WTC11 (cell line): ENCODE measurements around the gene SNX14. TPM values are rescaled to one million over a fixed set of nuclear protein-coding genes. Genes with fewer than 3 reads are reported as not detected.

Experiments
- ATAC-seq: fragments of 200-7000 bp; cut with Tn5 transposase; 2 replicates; pipeline ENCODE4 v1.10.0; 2021; ENCODE audit warnings: mild to moderate bottlenecking, moderate library complexity
- CTCF ChIA-PET: fragments of 300-600 bp; sonication (Branson Sonifier 250); formaldehyde crosslinking; loops from one replicate; lab custom pipeline; 2021; ENCODE audit warnings: antibody characterized with exemption; lab: Charles Lee
- POLR2A ChIA-PET: fragments of 350-600 bp; sonication (Branson Sonifier 250); formaldehyde crosslinking; loops from one replicate; lab custom pipeline; 2021; ENCODE audit warnings: antibody characterized with exemption; lab: Charles Lee
- DNase-seq: peaks from one replicate; pipeline ENCODE4 v3.0.0; 2021; ENCODE audit warnings: low spot score
- H3K27ac Mint-ChIP-seq: 2 replicates; pipeline ENCODE4 v1.8.0; 2021; ENCODE audit warnings: mixed read lengths
- H3K27me3 Mint-ChIP-seq: 2 replicates; pipeline ENCODE4 v1.8.0; 2021; ENCODE audit warnings: low read depth, mild to moderate bottlenecking, moderate library complexity, mixed read lengths
- H3K36me3 Mint-ChIP-seq: 2 replicates; pipeline ENCODE4 v1.8.0; 2021; ENCODE audit warnings: mixed read lengths
- H3K4me1 Mint-ChIP-seq: 2 replicates; pipeline ENCODE4 v1.8.0; 2022; ENCODE audit warnings: mixed read lengths
- H3K4me3 Mint-ChIP-seq: 2 replicates; pipeline ENCODE4 v1.8.0; 2021; ENCODE audit warnings: mild to moderate bottlenecking, moderate library complexity, mixed read lengths
- H3K9me3 Mint-ChIP-seq: 2 replicates; pipeline ENCODE4 v1.8.0; 2021; ENCODE audit warnings: mixed read lengths
- ATF1 ChIP-seq: sonication (generic); formaldehyde crosslinking; IDR thresholded peaks from 2 replicates; pipeline ENCODE4 v1.8.1; 2023; ENCODE audit warnings: mild to moderate bottlenecking, moderate library complexity, missing genetic modification reagents
- E2F5 ChIP-seq: sonication (generic); formaldehyde crosslinking; IDR thresholded peaks from 2 replicates; pipeline ENCODE4 v1.8.1; 2022; ENCODE audit warnings: mild to moderate bottlenecking, moderate library complexity, missing genetic modification reagents
- EMX1 ChIP-seq: fragments of 250-450 bp; sonication (Bioruptor Pico); IDR thresholded peaks from 2 replicates; pipeline ENCODE4 v1.8.0; 2021; ENCODE audit warnings: mild to moderate bottlenecking
- FOXK1 ChIP-seq: sonication (generic); formaldehyde crosslinking; IDR thresholded peaks from 2 replicates; pipeline ENCODE4 v1.8.0; 2022; ENCODE audit warnings: mild to moderate bottlenecking, moderate library complexity, missing genetic modification reagents
- GTF2I ChIP-seq: fragments of 250-450 bp; sonication (Bioruptor Pico); conservative IDR thresholded peaks from 2 replicates; pipeline ENCODE4 v1.4.0; 2021; ENCODE audit warnings: mild to moderate bottlenecking
- IRF2 ChIP-seq: sonication (generic); formaldehyde crosslinking; IDR thresholded peaks from 2 replicates; pipeline ENCODE4 v1.8.0; 2022; ENCODE audit warnings: low read depth, missing genetic modification reagents, borderline replicate concordance
- MYBL2 ChIP-seq: sonication (generic); formaldehyde crosslinking; IDR thresholded peaks from 2 replicates; pipeline ENCODE4 v1.8.1; 2023; ENCODE audit warnings: mild to moderate bottlenecking, moderate library complexity, missing genetic modification reagents
- TCF7 ChIP-seq: sonication (generic); formaldehyde crosslinking; IDR thresholded peaks from 2 replicates; pipeline ENCODE4 v1.8.0; 2022; ENCODE audit warnings: mild to moderate bottlenecking, low read depth, missing genetic modification reagents, moderate library complexity
- TP53 ChIP-seq: sonication (generic); formaldehyde crosslinking; IDR thresholded peaks from 2 replicates; pipeline ENCODE4 v1.8.1; 2023; ENCODE audit warnings: mild to moderate bottlenecking, missing genetic modification reagents
- ZNF138 ChIP-seq: sonication (generic); formaldehyde crosslinking; conservative IDR thresholded peaks from 2 replicates; pipeline ENCODE4 v1.8.1; 2022; ENCODE audit warnings: mild to moderate bottlenecking, moderate library complexity, missing genetic modification reagents
- ZNF219 ChIP-seq: sonication (generic); formaldehyde crosslinking; IDR thresholded peaks from 2 replicates; pipeline ENCODE4 v1.8.0; 2023; ENCODE audit warnings: missing genetic modification reagents, mild to moderate bottlenecking, borderline replicate concordance
- ZSCAN18 ChIP-seq: fragments of 250-450 bp; sonication (Bioruptor Pico); IDR thresholded peaks from 2 replicates; pipeline ENCODE4 v2.1.2; 2022; ENCODE audit warnings: mild to moderate bottlenecking, moderate library complexity
- total RNA-seq: library from RNA; stranded (reverse); gene quantifications from 3 replicates; pipeline ENCODE4 v1.2.3, GENCODE V29; 2021
- TF ChIP-seq, protein P1 (sequence below): fragments of 200-600 bp; IDR thresholded peaks from 2 replicates; pipeline ENCODE4 v1.8.0; 2022; ENCODE audit warnings: antibody characterized with exemption
- TF ChIP-seq, protein P2 (sequence below): sonication (generic); formaldehyde crosslinking; IDR thresholded peaks from 2 replicates; pipeline ENCODE4 v1.8.0; 2023; ENCODE audit warnings: missing genetic modification reagents
- TF ChIP-seq, protein P3 (sequence below): sonication (generic); formaldehyde crosslinking; IDR thresholded peaks from 2 replicates; pipeline ENCODE4 v1.8.0; 2022; ENCODE audit warnings: mild to moderate bottlenecking, missing genetic modification reagents
- TF ChIP-seq, protein P4 (sequence below): sonication (generic); formaldehyde crosslinking; IDR thresholded peaks from 2 replicates; pipeline ENCODE4 v1.8.1; 2022; ENCODE audit warnings: missing genetic modification reagents, borderline replicate concordance
- TF ChIP-seq, protein P5 (sequence below): sonication (generic); formaldehyde crosslinking; IDR thresholded peaks from 2 replicates; pipeline ENCODE4 v1.8.1; 2023; ENCODE audit warnings: mild to moderate bottlenecking, missing genetic modification reagents
- TF ChIP-seq, protein P6 (sequence below): sonication (generic); formaldehyde crosslinking; IDR thresholded peaks from 2 replicates; pipeline ENCODE4 v1.8.0; 2022; ENCODE audit warnings: mild to moderate bottlenecking, missing genetic modification reagents

Gene SNX14
- total RNA-seq, 1 experiment from 2014 or later = 34.3 TPM

DNA sequence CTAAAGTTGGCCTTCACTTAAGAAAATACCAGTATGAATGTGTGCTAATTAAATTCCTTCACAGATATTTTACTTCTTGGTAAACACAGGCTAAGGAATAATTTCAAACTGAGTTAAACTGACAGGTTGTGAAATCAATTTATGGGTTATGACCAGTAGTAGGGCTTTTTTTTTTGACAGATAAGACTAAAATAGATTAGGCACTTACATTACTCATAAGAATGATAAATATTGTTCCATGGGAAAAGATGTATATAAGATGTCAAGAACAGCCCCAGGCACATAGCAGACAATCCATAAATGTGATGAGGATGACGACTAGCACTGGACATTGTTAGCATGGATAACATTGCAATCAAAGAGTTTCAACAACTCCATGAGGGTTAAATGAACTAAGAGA is 120.9 kb downstream of the SNX14 start (continued):
- TF ChIP-seq E2F5 (CRISPR knock-in tag) = no peak
- TF ChIP-seq, protein P1, sequence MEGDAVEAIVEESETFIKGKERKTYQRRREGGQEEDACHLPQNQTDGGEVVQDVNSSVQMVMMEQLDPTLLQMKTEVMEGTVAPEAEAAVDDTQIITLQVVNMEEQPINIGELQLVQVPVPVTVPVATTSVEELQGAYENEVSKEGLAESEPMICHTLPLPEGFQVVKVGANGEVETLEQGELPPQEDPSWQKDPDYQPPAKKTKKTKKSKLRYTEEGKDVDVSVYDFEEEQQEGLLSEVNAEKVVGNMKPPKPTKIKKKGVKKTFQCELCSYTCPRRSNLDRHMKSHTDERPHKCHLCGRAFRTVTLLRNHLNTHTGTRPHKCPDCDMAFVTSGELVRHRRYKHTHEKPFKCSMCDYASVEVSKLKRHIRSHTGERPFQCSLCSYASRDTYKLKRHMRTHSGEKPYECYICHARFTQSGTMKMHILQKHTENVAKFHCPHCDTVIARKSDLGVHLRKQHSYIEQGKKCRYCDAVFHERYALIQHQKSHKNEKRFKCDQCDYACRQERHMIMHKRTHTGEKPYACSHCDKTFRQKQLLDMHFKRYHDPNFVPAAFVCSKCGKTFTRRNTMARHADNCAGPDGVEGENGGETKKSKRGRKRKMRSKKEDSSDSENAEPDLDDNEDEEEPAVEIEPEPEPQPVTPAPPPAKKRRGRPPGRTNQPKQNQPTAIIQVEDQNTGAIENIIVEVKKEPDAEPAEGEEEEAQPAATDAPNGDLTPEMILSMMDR = no peak
- TF ChIP-seq, protein P2, sequence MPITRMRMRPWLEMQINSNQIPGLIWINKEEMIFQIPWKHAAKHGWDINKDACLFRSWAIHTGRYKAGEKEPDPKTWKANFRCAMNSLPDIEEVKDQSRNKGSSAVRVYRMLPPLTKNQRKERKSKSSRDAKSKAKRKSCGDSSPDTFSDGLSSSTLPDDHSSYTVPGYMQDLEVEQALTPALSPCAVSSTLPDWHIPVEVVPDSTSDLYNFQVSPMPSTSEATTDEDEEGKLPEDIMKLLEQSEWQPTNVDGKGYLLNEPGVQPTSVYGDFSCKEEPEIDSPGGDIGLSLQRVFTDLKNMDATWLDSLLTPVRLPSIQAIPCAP (CRISPR knock-in tag) = no peak

GRCh38 chr6:85470023-85470410 is 123.6 kb downstream of the SNX14 start:
- Mint-ChIP-seq H3K36me3 (no peaks in the 10 kb centered on the region), H3K27me3 (no peaks in the 10 kb centered on the region), H3K4me1 (no peaks in the 10 kb centered on the region; the same call in 1 of the 2 replicates), H3K27ac (no peak overlapping the region), H3K4me3 (no peak overlapping the region), H3K9me3 (no peaks in the 10 kb centered on the region)
- ChIA-PET POLR2A (no interaction called here), CTCF (no interaction called here)
- TF ChIP-seq, protein P3, sequence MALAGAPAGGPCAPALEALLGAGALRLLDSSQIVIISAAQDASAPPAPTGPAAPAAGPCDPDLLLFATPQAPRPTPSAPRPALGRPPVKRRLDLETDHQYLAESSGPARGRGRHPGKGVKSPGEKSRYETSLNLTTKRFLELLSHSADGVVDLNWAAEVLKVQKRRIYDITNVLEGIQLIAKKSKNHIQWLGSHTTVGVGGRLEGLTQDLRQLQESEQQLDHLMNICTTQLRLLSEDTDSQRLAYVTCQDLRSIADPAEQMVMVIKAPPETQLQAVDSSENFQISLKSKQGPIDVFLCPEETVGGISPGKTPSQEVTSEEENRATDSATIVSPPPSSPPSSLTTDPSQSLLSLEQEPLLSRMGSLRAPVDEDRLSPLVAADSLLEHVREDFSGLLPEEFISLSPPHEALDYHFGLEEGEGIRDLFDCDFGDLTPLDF (CRISPR knock-in tag) = no peak
- no peak for TF ChIP-seq FOXK1
- no peak for TF ChIP-seq ZSCAN18 (CRISPR knock-in tag)
- TF ChIP-seq EMX1 (CRISPR knock-in tag) = no peak
- TF ChIP-seq, protein P4, sequence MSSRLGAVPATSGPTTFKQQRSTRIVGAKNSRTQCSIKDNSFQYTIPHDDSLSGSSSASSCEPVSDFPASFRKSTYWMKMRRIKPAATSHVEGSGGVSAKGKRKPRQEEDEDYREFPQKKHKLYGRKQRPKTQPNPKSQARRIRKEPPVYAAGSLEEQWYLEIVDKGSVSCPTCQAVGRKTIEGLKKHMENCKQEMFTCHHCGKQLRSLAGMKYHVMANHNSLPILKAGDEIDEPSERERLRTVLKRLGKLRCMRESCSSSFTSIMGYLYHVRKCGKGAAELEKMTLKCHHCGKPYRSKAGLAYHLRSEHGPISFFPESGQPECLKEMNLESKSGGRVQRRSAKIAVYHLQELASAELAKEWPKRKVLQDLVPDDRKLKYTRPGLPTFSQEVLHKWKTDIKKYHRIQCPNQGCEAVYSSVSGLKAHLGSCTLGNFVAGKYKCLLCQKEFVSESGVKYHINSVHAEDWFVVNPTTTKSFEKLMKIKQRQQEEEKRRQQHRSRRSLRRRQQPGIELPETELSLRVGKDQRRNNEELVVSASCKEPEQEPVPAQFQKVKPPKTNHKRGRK = no peak
- no peak for TF ChIP-seq TCF7 (CRISPR knock-in tag)
- TF ChIP-seq ATF1 (CRISPR knock-in tag) = no peak
- TF ChIP-seq GTF2I (CRISPR knock-in tag) = no peak
- TF ChIP-seq MYBL2 (CRISPR knock-in tag) = no peak
- TF ChIP-seq TP53 (CRISPR knock-in tag) = no peak
- TF ChIP-seq ZNF138 = no peak
- TF ChIP-seq, protein P5, sequence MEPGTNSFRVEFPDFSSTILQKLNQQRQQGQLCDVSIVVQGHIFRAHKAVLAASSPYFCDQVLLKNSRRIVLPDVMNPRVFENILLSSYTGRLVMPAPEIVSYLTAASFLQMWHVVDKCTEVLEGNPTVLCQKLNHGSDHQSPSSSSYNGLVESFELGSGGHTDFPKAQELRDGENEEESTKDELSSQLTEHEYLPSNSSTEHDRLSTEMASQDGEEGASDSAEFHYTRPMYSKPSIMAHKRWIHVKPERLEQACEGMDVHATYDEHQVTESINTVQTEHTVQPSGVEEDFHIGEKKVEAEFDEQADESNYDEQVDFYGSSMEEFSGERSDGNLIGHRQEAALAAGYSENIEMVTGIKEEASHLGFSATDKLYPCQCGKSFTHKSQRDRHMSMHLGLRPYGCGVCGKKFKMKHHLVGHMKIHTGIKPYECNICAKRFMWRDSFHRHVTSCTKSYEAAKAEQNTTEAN = no peak
- no peak for TF ChIP-seq ZNF219 (CRISPR knock-in tag)
- TF ChIP-seq, protein P6, sequence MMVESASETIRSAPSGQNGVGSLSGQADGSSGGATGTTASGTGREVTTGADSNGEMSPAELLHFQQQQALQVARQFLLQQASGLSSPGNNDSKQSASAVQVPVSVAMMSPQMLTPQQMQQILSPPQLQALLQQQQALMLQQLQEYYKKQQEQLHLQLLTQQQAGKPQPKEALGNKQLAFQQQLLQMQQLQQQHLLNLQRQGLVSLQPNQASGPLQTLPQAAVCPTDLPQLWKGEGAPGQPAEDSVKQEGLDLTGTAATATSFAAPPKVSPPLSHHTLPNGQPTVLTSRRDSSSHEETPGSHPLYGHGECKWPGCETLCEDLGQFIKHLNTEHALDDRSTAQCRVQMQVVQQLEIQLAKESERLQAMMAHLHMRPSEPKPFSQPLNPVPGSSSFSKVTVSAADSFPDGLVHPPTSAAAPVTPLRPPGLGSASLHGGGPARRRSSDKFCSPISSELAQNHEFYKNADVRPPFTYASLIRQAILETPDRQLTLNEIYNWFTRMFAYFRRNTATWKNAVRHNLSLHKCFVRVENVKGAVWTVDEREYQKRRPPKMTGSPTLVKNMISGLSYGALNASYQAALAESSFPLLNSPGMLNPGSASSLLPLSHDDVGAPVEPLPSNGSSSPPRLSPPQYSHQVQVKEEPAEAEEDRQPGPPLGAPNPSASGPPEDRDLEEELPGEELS (CRISPR knock-in tag) = no peak
- TF ChIP-seq IRF2 (CRISPR knock-in tag) = no peak
- DNase-seq (no peak), ATAC-seq (no peak)
